Putamen (tissue), 1 donor: ENCODE results near the gene POU6F2.
A peak's percentile ranks its signal among the peaks of the same experiment; 100 is the strongest.
"Not testable (repeated sequence)": the region's sequence is repeated elsewhere in the genome, so short reads cannot be mapped to it uniquely, and the experiment has no call there.

ENCODE experiments used
- DNase-seq: peaks from one replicate; pipeline ENCODE4 v3.0.0-alpha.2; 2016; ENCODE audit warnings: low spot score

POU6F2 gene, protein sequence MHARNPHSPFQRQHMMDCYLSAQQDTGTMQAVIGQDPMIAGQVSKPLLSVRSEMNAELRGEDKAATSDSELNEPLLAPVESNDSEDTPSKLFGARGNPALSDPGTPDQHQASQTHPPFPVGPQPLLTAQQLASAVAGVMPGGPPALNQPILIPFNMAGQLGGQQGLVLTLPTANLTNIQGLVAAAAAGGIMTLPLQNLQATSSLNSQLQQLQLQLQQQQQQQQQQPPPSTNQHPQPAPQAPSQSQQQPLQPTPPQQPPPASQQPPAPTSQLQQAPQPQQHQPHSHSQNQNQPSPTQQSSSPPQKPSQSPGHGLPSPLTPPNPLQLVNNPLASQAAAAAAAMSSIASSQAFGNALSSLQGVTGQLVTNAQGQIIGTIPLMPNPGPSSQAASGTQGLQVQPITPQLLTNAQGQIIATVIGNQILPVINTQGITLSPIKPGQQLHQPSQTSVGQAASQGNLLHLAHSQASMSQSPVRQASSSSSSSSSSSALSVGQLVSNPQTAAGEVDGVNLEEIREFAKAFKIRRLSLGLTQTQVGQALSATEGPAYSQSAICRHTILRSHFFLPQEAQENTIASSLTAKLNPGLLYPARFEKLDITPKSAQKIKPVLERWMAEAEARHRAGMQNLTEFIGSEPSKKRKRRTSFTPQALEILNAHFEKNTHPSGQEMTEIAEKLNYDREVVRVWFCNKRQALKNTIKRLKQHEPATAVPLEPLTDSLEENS

DNA sequence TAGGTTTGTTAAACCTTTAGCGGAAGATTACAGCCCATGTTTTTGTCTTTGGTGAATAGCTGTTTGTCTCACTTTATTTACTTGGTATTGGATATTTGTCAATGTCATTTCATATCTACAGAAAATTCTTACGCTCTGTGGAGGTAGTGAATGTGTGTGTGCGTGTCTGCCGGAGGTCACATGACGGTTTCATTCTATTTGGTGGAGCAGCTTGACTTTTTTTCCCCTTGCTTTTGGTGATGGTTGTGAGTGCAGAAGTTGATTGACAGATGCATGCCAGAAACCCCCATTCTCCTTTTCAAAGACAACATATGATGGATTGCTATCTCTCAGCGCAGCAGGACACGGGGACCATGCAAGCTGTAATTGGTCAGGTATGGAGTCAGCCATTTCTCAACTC, at the start of gene POU6F2:
Gene POU6F2, plus strand, starts transcription at position 225 of the 400 bp plus-strand sequence. Its CDS starts 45 bp downstream, at position 270.
- no peak for DNase-seq

DNA sequence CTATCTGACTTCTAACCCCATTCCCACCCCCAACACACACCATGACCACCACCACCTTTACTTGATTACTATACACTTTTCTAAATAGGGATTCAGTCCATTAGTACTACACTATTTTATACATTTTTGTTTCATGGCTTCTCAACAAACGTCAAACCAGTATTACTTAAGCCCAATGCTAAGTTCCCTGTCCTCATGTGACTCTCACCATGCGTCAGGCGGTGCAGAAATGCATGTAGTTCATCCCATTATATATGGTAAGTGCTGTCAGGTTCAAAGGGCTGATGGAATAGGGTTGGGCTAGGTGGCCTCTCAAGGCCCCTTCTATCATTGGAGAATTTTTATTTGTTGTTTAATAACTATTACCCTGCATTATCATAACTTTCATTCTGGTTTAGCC, 49.2 kb upstream of the POU6F2 start:
- no peak for DNase-seq

DNA sequence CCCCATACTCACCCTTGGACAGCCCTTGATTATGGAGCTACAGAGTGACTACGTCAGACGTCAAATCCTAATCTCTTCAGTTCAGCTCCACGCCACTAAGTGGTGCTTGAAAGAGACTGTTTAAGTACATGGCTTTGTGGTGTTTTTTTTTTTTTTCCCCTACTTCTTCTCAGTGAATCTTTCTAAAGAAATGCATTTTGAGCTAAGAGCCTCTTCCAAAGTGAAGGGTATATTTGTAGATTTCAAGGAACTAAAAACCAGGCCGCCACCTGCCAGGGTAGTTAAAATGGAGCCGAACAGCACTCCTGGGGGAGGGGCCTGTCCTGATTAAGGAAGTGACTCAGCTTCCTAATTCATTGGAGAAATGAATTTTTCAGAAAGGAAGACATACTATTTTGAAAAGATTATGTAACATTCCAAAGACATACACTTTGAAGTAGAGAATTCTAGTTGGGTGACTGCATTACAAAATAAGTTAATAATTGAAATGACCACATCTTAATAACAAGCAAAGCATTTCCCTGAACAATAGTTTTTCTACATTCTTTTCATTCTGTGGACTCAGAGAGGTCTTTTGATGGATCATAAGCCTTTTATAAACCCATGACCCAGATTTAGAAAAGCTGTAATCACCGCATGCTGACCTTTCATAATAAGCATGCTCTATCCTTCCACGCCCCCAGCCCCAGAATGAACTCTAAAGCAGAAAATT, 48.1 kb upstream of the POU6F2 start:
- no peak for DNase-seq

DNA sequence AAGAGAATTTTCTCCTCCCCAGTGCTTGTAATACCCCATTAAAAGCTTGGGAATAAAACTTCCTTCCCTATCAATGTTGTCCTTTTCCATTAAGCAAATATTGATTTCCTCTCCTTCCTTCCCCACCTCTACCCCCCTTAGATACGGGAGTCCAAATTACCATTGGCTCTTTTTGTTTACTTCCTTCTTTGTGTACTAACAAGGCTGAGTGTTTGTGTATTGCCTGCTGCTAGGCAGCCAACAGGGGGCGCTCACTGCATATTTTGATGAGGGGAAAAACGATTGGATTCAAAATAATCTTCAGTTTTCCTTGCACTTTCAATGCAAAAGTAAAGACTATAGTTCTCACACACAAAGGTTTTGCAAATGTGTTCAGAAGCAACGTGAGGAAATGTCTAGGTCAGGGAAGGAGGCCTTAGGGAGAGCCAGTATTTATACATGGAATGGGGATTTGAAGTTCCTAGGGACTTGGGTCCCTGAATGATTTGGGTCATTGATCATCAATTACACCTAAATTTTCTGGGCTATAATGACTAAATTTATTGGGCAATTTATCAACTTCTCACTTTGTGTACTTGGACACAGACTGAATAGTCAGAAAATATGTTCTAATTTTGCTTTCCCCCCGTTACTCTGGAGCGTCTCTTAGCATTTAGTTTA, 45.1 kb upstream of the POU6F2 start:
- peak; percentile 11 for DNase-seq

DNA sequence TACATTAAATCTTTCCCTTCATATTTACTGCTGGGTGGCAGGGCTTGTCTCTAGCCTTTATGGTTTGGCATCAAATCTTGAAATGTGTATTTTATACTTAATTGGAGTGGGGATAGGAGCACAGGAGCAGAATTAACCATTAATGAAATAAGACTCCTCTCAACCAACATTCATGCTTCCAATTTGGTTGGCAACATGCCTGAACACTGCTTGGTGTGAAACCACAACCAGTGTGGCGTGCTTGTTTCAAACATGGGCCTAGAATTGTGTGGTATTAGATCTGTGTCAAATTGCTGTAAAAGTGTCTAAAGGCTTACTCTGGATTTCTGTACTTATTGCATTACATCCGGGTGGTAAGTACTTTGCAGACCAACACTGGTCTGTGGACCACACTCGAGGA, 43.7 kb upstream of the POU6F2 start:
- no peak for DNase-seq

DNA sequence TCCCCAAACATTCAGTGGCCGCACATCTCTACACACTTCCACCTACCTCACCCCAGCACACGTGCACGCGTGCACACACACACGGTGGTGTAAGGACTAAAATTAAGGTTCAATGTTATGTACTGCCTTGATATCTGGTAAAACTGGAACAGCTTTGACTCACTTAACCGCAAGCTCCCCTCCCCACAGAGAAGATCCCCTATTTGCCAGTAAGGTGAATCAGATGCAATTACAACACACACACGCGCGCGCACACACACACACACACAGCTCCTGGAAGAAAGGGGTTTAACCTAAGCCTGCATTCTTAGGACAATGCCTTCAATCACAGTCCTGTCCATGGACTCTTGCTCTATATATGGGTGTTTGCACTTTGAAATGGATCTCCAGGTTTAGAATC, 43.2 kb upstream of the POU6F2 start:
- no peak for DNase-seq

DNA sequence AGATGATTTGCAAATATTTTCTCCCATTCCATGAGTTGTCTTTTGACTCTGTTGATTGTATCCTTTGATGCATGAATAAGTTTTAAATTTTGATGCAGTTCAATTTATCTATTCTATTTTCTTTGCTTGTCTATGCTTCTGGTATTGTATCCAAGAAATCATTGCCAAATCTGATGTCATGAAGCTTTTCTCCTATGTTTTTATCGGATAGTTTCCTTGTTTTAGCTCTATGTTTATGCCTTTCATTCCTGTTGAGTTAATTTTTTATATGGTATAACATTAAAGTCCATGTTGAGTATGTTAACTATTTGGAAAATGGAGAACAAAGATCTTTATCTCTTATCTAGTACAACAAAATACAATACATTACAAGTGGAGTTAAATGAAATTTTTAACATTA, 41.1 kb upstream of the POU6F2 start:
- no peak for DNase-seq

DNA sequence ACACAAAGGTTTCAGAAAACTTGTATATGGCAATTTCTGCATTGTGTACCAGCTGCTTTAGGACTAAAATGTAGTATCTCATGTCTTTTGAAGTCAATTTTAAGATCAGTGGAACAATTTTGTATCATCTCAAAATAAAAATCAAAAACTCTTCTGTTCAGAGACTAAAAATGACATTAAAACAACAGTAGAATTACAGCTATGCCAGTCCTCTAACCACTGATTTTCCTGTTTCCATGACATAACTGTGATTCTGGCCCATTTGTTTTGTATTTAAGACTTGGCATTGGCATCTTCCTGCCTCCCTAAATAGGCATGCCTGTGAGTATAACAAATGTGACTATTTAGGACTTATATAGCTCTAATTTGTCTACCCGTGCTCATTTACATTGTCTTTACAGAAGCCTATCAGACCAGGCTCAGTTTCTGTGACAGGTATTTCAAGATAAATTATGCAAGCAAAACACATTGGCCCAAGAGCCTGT, 39.7 kb upstream of the POU6F2 start:
- no peak for DNase-seq

DNA sequence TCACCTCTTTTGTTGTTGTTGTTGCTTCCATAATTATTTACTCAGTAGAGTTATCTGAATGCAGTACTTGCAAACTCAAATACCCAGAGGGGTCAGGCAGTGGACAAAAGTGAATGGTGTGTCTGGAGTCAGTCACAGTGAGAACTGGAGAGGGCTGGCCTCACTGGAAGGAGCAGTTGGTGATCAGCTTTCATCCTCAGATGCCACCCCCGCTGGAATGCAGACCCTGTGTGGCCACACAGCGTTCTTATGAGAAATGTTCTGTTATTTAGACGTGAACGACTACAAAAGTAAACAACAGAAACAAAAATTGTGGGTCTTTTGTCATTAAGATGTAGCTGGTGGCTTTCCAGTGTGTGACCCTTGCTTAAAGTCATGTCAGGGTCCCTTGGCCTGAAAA, 39.1 kb upstream of the POU6F2 start:
- DNase-seq = no peak

DNA sequence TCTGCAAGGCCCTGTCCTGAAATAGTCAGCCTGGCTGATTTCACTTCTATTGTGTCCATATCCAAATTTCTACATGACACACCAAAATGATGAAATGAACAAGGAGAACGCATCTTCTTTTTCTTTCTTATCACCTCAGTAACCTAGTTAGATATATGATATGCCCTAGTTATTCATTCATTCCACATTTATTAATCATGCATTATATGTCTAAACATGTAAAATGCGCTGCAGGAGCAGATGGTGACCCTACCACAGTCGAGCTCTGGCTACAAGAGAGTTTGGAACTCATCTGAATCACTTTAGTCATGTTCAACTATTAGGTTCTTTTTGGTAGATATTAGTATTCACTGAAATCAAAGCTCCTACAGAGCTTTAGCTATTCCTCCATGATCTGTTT, 36.9 kb upstream of the POU6F2 start:
- DNase-seq = no peak

DNA sequence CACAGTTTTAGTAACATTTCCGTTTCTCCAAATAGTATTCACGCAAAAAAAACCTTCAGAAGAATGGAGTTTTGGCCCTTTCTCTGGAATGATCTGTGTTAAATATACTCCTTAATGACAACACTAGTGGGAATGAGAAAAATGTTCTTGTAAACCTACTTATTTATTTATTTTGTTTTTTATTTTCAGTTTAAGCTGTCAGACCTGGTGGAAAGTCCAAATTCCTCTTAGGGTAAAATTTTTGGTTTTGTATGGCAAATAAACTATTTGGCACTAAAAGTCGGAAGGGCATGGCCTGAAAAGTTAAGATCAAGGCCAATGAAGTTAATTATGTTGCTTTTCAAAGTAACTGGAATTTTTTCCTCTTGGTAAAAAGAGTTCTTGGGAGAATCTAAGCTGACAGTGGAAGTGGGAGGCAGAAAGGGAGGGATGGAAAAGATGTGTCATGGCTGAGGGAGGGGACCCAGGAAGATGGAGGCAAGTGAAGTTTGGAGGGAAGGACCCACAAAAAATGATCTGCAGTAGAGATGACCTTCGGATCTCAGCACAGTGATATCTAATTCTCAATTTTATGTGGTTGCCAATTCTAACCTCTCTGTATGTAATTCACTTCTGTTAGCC, 35.2 kb upstream of the POU6F2 start:
- DNase-seq = no peak

DNA sequence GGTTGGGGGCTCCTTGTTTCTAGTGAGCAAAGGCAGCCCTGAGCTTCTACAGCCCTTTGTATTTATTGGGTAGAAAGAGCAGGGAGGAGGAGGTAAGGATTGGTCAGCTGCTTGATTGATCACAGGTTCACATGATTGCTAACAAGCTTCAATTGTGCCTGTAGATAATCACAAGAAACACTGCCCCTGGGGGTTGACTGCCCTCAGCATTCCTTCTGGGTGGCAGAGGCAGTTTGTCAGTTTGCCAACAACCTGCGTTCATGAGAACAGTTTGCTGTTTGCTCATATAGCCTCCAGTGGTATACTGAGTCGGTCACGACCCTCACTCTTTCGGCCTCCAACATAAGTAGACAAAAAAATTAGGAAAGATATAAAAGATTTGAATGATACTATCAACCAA, 30.2 kb upstream of the POU6F2 start:
- DNase-seq = not testable (repeated sequence)

DNA sequence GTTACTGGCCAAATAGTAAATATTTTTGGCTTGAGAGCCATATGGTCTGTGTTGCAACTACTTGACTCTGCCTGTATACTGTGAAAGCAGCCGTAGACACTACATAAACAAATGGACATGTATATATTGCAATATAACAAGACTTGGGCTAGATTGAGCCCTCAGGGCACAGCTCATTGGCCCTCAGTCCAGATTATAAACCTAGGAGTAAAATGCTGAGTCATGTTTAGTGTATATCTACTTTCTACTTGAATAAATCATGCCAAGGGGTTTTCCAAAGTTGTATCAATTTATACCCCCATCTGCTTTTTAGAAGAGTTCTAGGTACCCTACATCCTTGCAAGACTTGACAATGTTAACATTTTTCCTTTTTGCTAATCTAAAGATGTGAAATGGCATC, 27.4 kb upstream of the POU6F2 start:
- DNase-seq = no peak

DNA sequence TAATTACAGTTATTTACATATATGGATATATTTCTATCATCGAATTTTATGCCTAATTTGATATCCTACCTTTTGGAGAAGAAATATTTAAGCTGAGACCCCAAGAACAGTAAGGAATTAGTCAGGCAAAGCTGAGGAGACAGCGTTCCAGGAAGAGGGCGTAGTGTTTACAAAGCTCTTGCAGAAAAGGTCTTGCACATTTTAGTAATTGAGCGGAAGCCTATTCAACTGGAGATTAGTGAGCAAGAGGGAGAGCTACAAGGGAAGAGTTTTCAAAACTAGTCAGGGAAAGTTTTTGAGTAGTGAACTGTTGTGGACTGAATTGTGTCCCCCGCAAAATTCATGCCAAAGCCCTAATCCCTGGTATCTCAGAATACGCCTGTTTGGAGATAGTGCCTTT, 26.5 kb upstream of the POU6F2 start:
- DNase-seq = no peak

DNA sequence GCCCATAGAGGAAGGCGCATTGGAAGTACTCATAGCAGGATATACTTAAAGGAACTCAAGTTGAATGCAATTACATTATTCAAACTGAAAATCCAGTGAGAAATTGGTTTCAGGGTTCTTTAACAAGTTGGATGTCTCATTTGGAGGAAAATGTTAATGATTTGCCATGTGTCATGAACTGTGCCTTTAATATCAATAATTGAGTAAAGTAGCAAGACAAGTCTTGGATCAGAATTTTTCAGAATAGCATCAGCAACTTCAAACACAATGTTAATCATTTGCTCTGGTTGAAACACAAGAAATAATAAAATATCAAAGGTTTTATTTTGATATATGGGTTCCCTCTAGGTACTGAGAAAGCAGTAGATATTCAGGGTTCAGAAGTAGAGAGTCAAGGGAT, 24.5 kb upstream of the POU6F2 start:
- no peak for DNase-seq

DNA sequence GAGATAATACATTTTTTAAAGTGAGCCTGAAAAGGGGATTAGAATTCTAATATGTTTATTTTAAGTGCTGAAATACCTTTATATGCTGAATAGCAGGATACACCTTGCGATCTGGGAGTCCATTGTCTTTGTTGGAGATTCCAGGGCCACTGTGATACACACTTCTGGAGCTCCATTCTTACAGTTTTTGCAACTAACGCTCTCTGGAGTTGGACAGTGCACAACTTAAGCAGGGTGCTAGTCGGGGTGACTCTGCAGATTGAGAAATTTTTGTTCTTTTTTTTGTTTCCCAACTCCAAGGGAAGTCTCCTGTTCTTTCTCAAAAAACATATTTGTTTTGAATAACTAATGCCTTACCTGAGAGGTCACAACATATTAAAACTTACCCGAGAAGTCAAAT, 23.7 kb upstream of the POU6F2 start:
- no peak for DNase-seq

DNA sequence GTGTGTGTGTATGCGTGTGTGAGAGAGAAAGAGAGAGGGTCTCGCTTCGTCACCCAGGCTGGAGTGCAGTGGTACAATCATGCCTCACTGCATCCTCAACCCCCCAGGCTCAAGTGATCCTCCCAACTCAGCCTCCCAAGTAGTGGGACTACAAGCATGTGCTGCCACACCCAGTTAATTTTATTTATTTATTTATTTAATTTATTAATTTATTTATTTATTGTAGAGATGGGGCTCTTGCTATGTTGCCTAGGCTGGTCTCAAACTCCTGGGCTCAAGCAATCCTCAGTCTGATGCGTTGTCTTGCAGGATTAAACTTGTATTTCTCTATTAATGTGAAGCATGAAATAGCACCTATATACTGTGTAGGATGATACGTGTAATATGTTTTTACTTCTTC, 21.8 kb upstream of the POU6F2 start:
- DNase-seq = no peak

DNA sequence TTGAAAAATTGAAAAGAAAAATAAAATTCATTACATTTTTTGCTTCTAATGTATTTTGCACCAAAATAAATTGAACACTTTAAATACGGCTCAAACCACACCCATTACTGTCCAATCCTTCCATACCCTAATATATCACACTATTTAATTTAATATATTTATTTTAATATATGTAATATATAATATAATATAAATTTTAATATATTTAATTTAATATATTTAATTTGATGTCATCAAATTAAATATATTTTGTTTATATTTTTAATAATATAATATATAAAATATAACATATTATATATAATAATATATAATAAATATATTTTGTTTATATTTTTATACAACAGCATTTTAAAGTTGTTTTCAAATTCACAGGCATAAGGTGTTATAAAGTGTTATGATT, 15.7 kb upstream of the POU6F2 start:
- no peak for DNase-seq

DNA sequence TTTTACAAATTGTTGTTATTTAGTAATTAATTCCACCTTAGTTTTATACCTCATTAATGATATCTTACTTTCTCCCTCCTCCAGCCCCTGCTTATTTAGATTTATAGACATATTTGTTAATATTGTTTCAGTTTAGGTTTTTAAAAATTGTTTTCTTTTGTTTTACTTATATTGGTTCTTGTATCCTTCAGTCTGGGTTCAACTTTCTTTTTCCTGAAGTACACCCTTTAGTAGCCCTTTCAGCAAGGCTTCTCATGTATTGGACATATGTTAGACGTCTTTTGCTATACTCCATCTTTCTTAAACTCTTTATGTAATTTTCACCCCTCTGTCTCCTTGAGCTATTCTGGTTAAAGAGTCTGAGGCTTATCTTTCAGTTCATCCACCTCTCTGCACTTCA, 12.8 kb upstream of the POU6F2 start:
- DNase-seq = no peak

DNA sequence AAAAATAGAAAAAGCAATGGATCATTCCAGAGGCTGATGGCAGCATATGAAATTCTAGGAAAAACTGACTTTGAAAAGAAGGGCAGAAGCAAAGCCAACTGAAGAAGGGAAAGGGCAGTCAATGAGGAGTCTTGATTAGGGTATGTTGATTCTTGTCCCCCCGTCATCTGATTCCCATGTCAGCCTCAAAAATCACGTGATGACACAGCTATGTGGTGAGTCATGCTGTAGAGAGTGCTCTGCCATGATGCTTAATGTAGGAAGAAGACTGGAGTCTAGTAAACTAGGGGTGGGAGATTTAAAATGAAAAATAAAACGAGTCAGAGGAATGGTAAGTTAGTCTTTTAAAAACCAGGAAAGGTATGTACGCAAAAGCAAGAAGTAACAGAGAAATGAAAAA, 3.9 kb upstream of the POU6F2 start:
- DNase-seq = no peak

DNA sequence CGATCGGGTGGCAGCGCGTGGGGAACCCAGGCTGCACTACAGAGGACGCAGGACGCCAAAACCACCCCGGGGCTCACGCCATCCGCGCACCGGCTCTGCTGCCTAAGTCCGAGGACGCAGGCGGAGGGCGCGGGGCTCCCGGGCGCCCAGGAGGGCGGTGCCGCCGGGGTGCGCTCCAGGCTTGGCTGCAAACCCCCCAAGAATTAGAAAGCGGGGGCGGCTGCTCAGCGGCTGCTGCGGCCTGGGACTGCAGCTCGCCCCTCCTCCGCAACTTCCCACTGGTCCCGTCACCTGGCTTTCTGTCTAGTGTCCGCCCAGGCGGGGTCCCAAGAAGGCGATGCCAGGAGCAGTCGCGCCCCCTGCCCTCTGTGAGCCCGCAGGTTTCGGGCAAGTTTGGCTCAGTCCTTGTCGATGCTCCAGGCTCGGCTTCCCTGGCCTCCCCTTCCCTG, 1.7 kb upstream of the POU6F2 start:
- no peak for DNase-seq

DNA sequence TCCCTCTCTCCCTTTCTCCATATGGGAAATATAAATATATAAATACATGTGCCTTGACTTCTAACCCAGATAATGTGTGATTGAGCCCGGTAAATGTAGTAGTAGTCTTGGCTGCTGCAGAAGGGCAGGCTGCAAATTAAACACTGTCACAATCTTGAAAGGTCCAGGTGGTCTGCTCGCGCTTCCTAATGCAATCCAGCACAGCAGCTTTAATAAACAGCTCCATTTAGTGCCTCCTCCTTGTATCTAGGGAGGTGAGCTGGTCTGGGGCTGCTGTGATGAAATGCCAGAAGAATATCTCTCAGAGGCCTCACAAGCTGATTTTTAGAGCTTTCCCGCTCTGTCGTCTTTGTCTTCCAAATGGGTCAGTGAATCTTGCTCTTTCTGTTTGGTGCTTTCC, 782 bp downstream of the POU6F2 start:
- no peak for DNase-seq
